Measurements from ENCODE around the gene C5orf47. TPM values are rescaled to one million over a fixed set of nuclear protein-coding genes. Genes with fewer than 3 reads are reported as not detected.
A peak's percentile ranks its signal among the peaks of the same experiment; 100 is the strongest.

The C5orf47 gene
- total RNA-seq, 3 donors from 2014 or later (not counting 1 experiment from before 2014, with no cell fraction given): not detected

GRCh38 chr5:173970878-173971650, 17.9 kb upstream of the C5orf47 start:
- peaks cover 20 to 22% of the 10 kb centered on the region in 2 donors for H3K27me3 Mint-ChIP-seq (ENCODE audit: low read depth in 2 of 2)
- Histone ChIP-seq H3K36me3 (ENCODE audit: control insufficient read depth, insufficient read depth, low read length) (no peaks in the 10 kb centered on the region), H3K9me3 (ENCODE audit: control insufficient read depth, insufficient read depth, low read length) (no peaks in the 10 kb centered on the region), H3K4me1 (ENCODE audit: control insufficient read depth, insufficient read depth, low read length) (peaks cover 12% of the 10 kb centered on the region), H3K4me3 (ENCODE audit: low read length) (no peak overlapping the region), H3K27ac (ENCODE audit: low read length) (no peak overlapping the region), H3K27me3 (ENCODE audit: control insufficient read depth, insufficient read depth, low read length) (no peaks in the 10 kb centered on the region)
- H3K4me3 Mint-ChIP-seq: no peak overlapping the region
- no peaks in the 10 kb centered on the region for H3K36me3 Mint-ChIP-seq
- DNase-seq: no peak
- no peak overlapping the region for H3K27ac Mint-ChIP-seq
- WGBS (ENCODE audit: insufficient coverage): 86% methylated on average over 18 of the region's 18 CpGs
- ATAC-seq: no peak
- peaks cover 8 to 13% of the 10 kb centered on the region in 2 donors for H3K4me1 Mint-ChIP-seq
- TF ChIP-seq, protein P1, sequence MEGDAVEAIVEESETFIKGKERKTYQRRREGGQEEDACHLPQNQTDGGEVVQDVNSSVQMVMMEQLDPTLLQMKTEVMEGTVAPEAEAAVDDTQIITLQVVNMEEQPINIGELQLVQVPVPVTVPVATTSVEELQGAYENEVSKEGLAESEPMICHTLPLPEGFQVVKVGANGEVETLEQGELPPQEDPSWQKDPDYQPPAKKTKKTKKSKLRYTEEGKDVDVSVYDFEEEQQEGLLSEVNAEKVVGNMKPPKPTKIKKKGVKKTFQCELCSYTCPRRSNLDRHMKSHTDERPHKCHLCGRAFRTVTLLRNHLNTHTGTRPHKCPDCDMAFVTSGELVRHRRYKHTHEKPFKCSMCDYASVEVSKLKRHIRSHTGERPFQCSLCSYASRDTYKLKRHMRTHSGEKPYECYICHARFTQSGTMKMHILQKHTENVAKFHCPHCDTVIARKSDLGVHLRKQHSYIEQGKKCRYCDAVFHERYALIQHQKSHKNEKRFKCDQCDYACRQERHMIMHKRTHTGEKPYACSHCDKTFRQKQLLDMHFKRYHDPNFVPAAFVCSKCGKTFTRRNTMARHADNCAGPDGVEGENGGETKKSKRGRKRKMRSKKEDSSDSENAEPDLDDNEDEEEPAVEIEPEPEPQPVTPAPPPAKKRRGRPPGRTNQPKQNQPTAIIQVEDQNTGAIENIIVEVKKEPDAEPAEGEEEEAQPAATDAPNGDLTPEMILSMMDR (IDR thresholded peaks at IDR 0.05): no peak
- H3K9me3 Mint-ChIP-seq: no peaks in the 10 kb centered on the region
- intact Hi-C loops (cut with micrococcal nuclease): loop anchor here (2.0 kb wide), 1 partner anchor 72 kb away; no protein-coding TSS in a partner anchor

GRCh38 chr5:173971681-173972345, 17.2 kb upstream of the C5orf47 start:
- Histone ChIP-seq H3K4me3 (ENCODE audit: low read length) (no peak overlapping the region), H3K4me1 (ENCODE audit: control insufficient read depth, insufficient read depth, low read length) (peaks cover 12% of the 10 kb centered on the region), H3K9me3 (ENCODE audit: control insufficient read depth, insufficient read depth, low read length) (no peaks in the 10 kb centered on the region), H3K27me3 (ENCODE audit: control insufficient read depth, insufficient read depth, low read length) (no peaks in the 10 kb centered on the region), H3K36me3 (ENCODE audit: control insufficient read depth, insufficient read depth, low read length) (no peaks in the 10 kb centered on the region), H3K27ac (ENCODE audit: low read length) (no peak overlapping the region)
- Mint-ChIP-seq H3K27me3 (ENCODE audit: low read depth in 2 of 2) (peaks cover 25 to 29% of the 10 kb centered on the region in 2 donors), H3K27ac (no peak overlapping the region), H3K36me3 (no peaks in the 10 kb centered on the region), H3K9me3 (no peaks in the 10 kb centered on the region), H3K4me1 (peaks cover 8 to 13% of the 10 kb centered on the region in 2 donors), H3K4me3 (no peak overlapping the region)
- ATAC-seq (no peak), DNase-seq (no peak)
- TF ChIP-seq, protein P1 (IDR thresholded peaks at IDR 0.05): no peak
- intact Hi-C loops (cut with micrococcal nuclease): loop anchor here (2.0 kb wide), 1 partner anchor 73 kb away; no protein-coding TSS in a partner anchor
- 92% methylated on average over 5 of the region's 5 CpGs for WGBS (ENCODE audit: insufficient coverage)

DNA sequence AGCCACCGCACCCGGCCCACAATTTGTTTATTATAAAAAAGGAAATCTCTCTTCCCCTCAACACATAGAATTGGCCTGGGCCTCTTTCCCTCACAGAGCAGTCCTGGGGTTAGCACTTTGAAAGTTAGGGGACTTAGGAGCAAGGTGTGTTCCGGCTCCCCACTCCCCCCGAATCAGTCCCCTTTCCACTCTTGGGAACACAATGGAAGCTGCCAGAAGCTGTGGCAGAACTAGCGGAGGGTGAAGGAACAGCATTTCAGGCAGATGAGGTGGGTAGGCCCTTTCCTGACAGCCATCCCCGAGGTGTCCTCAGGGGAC, 16.4 kb upstream of the C5orf47 start:
- H3K4me1 Mint-ChIP-seq: peaks cover 8 to 13% of the 10 kb centered on the region in 2 donors
- no peaks in the 10 kb centered on the region for H3K36me3 ChIP-seq (ENCODE audit: control insufficient read depth, insufficient read depth, low read length)
- ATAC-seq (no peak), DNase-seq (peak in 1 of 2 donors; percentile 9)
- H3K36me3 Mint-ChIP-seq: no peaks in the 10 kb centered on the region
- no peaks in the 10 kb centered on the region for H3K9me3 Mint-ChIP-seq
- no peak overlapping the region for H3K4me3 Mint-ChIP-seq
- H3K4me1 ChIP-seq (ENCODE audit: control insufficient read depth, insufficient read depth, low read length): peaks cover 12% of the 10 kb centered on the region
- H3K27ac Mint-ChIP-seq: no peak overlapping the region
- TF ChIP-seq, protein P1 (IDR thresholded peaks at IDR 0.05): no peak
- no peak overlapping the region for H3K4me3 ChIP-seq (ENCODE audit: low read length)
- H3K27me3 ChIP-seq (ENCODE audit: control insufficient read depth, insufficient read depth, low read length): no peaks in the 10 kb centered on the region
- intact Hi-C loops (cut with micrococcal nuclease): no loop called here
- no peaks in the 10 kb centered on the region for H3K9me3 ChIP-seq (ENCODE audit: control insufficient read depth, insufficient read depth, low read length)
- H3K27me3 Mint-ChIP-seq (ENCODE audit: low read depth in 2 of 2): peaks cover 29 to 35% of the 10 kb centered on the region in 2 donors
- 75% methylated on average over 3 of the region's 6 CpGs for WGBS (ENCODE audit: insufficient coverage)
- no peak overlapping the region for H3K27ac ChIP-seq (ENCODE audit: low read length)
